Duodenal mucosa (tissue), 2 donors: ENCODE measurements around the gene HS3ST5.

ENCODE experiments used
- H3K27ac ChIP-seq: one replicate; pipeline ENCODE4 v1.7.0; 2013; ENCODE audit warnings: low read depth, low read length
- H3K27me3 ChIP-seq, 2 donors: one replicate each; pipeline ENCODE4 v1.7.0; 2013; ENCODE audit warnings: low read length in 2 of 2, control low read depth in 1 of 2; ENCODE audit not compliant: insufficient read depth in 2 of 2, control insufficient read depth in 1 of 2
- H3K36me3 ChIP-seq, 2 donors: one replicate each; pipeline ENCODE4 v1.7.0; 2013; ENCODE audit warnings: low read length in 2 of 2, control low read depth in 1 of 2; ENCODE audit not compliant: insufficient read depth in 2 of 2, control insufficient read depth in 1 of 2
- H3K4me1 ChIP-seq, 2 donors: one replicate each; pipeline ENCODE4 v1.7.0; 2013; ENCODE audit warnings: low read length in 2 of 2, control low read depth in 1 of 2; ENCODE audit not compliant: insufficient read depth in 2 of 2, control insufficient read depth in 1 of 2
- H3K4me3 ChIP-seq, 2 donors: one replicate each; pipeline ENCODE4 v1.7.0; 2013; ENCODE audit warnings: low read length in 2 of 2, low read depth in 1 of 2
- H3K9ac ChIP-seq, 2 donors: one replicate each; pipeline ENCODE4 v1.7.0; 2013; ENCODE audit warnings: low read length in 2 of 2, low read depth in 1 of 2
- H3K9me3 ChIP-seq, 2 donors: one replicate each; pipeline ENCODE4 v1.7.0; 2013; ENCODE audit warnings: low read length in 2 of 2, control low read depth in 1 of 2; ENCODE audit not compliant: control insufficient read depth in 1 of 2

HS3ST5 gene

DNA sequence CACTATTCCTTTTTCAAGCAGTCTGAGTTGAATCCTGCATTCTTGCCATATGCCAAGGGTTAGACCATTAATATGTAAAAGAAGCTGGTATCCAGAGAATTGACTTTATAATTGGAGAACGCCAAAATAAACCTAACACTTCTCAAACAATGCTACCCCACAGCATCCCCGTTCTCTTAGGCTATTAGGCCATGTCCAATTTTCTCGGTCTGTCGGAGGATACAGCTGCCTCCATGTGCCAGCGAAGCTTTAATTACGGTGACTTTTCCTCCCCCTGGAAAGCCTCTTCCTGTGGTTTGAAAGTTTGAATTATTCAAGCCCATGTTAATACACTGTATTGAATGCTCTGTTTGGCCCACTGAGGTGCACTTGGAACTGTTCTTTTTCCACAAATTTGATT lies 60.5 kb downstream of the HS3ST5 start:
- Histone ChIP-seq H3K27ac (no peak overlapping the region), H3K9ac (no peak overlapping the region), H3K36me3 (no peaks in the 10 kb centered on the region), H3K9me3 (no peaks in the 10 kb centered on the region), H3K27me3 (no peaks in the 10 kb centered on the region), H3K4me3 (no peak overlapping the region), H3K4me1 (no peaks in the 10 kb centered on the region)

DNA sequence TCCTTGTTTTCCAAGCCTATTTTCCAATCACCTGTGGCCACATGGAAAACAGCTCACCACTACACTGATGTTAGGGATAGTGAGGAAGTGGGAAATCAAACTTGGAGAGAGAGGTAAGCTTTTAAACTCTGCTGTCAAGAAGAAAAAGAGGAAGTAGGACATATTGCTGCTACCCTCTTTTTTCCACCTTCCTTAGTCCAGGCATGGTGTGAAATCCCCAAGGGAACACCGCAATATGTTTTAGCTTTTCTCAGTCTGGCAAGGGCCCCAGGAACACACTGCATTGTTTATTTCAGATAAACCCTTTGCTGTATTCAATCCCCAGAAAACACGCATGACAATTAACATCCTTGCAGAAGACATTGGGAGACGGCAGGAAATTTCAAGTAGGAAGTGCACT lies 61.3 kb downstream of the HS3ST5 start:
- Histone ChIP-seq H3K36me3 (no peaks in the 10 kb centered on the region), H3K27ac (no peak overlapping the region), H3K4me1 (no peaks in the 10 kb centered on the region), H3K9me3 (no peaks in the 10 kb centered on the region), H3K4me3 (no peak overlapping the region), H3K9ac (no peak overlapping the region), H3K27me3 (no peaks in the 10 kb centered on the region)

DNA sequence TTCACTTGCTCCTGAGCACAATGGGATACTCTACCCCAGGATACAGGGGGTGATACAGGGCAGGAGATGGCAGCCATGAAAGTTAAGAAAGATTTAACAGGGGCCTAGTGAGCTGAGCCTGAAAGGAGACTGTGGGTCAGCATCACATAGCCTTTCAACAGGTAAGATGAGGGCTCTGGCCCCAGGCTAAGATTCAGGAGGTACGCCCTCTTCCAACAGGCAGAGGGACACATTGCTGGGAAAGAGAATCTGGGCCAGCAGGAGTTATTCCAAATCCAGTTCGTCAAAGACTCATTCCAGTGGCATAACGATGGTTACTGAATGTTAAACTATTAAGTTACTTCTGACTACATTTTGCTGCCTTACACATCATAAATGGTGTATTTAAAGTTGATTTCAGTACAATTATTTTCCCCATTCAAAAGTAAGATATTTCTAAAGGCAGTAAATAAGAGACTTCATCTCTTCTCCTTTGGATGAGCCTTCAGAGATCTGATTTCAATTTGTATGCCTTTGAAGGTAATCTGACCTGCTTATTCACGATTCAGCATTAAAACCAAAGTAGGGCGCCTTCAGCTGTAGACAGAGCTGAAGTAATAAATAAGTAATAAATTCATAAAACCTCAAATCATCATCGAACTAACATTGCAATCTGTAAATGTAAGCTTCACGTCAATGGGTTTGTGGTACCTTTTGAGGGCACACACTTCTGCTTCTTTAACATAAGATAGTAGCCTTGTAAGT lies 62.4 kb downstream of the HS3ST5 start:
- H3K27me3 ChIP-seq, result no peaks in the 10 kb centered on the region
- no peaks in the 10 kb centered on the region for H3K36me3 ChIP-seq
- H3K9me3 ChIP-seq, result no peaks in the 10 kb centered on the region
- H3K4me1 ChIP-seq, result no peaks in the 10 kb centered on the region
- H3K4me3 ChIP-seq, result no peak overlapping the region
- H3K9ac ChIP-seq, result no peak overlapping the region
- no peak overlapping the region for H3K27ac ChIP-seq

DNA sequence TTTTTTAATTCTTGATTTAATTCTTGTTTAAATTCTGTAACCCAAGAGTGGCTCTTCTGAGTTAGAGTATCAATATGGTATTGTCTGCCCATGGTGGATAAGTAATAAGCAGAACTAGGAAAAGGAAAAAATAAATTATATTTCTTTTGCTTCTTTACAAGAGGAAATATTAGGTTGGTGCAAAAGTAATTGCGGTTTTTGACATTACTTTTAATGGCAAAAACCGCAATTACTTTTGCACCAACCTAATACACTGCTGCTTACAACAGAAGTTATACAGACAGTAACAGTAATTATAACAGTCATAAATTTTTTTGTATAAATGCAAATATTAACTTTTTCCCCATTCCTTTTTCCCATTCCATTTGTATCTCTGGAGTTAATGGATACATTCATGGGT lies 65.6 kb downstream of the HS3ST5 start:
- Histone ChIP-seq H3K36me3 (no peaks in the 10 kb centered on the region), H3K4me3 (no peak overlapping the region), H3K9me3 (no peaks in the 10 kb centered on the region), H3K27me3 (no peaks in the 10 kb centered on the region), H3K9ac (no peak overlapping the region), H3K27ac (no peak overlapping the region), H3K4me1 (no peaks in the 10 kb centered on the region)

DNA sequence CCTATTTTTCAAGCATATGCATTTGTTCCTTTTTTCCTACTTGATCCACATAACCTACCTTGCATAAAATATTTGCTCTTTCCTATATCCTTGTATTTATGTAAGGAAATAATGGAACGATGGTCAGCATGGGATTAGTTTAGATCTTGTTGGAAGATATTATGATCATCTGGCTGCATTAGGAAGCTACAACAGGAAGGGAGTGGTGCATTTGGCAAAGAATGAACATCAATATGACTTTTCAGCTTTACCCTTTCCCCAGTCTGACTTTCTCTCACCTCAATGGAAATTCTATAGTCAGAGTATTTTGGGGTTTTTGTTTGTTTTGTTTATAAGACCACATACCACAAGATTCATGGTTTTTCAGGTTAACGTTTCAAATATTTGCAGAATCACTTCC lies 66.0 kb downstream of the HS3ST5 start:
- Histone ChIP-seq H3K27ac (no peak overlapping the region), H3K27me3 (no peaks in the 10 kb centered on the region), H3K9me3 (no peaks in the 10 kb centered on the region), H3K4me1 (no peaks in the 10 kb centered on the region), H3K9ac (no peak overlapping the region), H3K4me3 (no peak overlapping the region), H3K36me3 (no peaks in the 10 kb centered on the region)

DNA sequence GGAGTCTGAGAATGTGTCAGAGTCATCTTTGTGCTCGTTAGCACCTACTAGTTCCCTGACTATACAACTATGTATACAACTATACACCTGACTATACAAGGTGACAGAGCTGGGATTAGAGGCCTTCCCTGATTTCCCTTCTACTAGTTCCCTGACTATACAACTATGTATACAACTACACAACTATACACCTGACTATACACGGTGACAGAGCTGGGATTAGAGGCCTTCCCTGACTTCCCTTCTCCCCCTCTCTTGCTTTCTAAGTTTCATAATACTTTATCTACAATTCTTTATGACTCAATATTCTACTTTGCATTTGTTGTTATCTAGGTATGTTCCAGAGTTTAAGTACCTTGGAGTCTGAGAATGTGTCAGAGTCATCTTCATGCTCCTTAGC lies 68.0 kb downstream of the HS3ST5 start:
- no peak overlapping the region for H3K27ac ChIP-seq
- H3K27me3 ChIP-seq, result no peaks in the 10 kb centered on the region
- no peak overlapping the region for H3K9ac ChIP-seq
- no peak overlapping the region for H3K4me3 ChIP-seq
- no peaks in the 10 kb centered on the region for H3K4me1 ChIP-seq
- H3K36me3 ChIP-seq, result no peaks in the 10 kb centered on the region
- H3K9me3 ChIP-seq, result no peaks in the 10 kb centered on the region

DNA sequence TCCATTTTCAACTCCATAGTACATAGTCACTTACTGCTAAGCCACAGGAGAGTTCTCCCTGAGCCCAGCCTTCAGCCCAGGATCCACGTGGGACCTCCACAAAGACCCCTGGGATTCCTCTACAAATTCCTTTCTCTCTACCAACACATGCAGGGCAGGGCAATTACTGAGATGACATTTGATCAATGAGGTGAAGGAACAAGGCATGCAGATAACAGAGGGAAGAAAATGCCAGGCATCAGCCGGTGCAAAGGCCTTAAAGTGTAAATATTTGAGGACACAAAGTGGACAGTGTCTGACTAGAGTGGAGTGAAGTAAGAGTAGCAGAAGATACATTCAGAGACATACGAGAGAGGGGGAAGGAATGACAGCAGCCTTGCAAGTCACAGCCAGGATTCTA lies 70.2 kb downstream of the HS3ST5 start:
- H3K4me3 ChIP-seq, result no peak overlapping the region
- no peaks in the 10 kb centered on the region for H3K27me3 ChIP-seq
- no peaks in the 10 kb centered on the region for H3K36me3 ChIP-seq
- H3K9me3 ChIP-seq, result no peaks in the 10 kb centered on the region
- H3K27ac ChIP-seq, result no peak overlapping the region
- no peak overlapping the region for H3K9ac ChIP-seq
- H3K4me1 ChIP-seq, result no peaks in the 10 kb centered on the region

DNA sequence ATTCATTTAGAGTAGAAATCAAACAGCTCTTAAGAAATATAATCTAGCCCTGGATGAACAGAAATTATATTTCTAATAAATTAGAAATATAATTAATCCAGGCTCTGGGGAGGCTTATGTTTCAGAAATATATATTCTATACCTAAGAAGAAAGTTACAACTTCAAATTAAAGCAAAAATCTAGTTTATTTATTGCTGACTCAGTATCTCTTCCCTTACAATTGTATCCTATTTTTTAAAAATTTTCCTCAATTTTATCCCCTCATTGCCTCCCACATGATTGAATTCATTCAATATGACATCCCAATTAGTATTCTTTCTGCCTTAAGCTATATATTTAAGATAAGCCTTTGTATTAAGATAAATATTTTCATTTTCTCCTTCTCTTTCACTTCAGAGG lies 71.4 kb downstream of the HS3ST5 start:
- H3K4me1 ChIP-seq, result no peaks in the 10 kb centered on the region
- no peaks in the 10 kb centered on the region for H3K27me3 ChIP-seq
- no peaks in the 10 kb centered on the region for H3K9me3 ChIP-seq
- H3K27ac ChIP-seq, result no peak overlapping the region
- no peak overlapping the region for H3K9ac ChIP-seq
- no peak overlapping the region for H3K4me3 ChIP-seq
- H3K36me3 ChIP-seq, result no peaks in the 10 kb centered on the region

DNA sequence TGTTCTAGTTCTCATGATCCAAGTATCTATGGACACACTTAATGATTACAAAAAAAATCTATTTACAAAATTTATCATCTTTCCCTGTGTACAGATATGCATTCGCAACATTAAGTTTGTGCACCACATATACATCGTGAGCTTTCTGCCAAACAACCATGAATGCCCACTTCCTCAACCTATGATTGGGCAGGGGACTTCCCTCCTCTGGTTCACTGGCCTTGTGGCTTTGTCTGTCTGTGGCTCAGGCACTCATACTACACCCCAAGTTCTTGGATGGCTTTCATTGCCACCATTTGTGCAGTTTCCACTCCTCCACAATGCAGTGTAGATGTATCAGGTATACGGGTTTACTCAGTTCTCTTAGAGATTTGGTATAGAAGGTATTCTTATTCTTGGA lies 74.9 kb downstream of the HS3ST5 start:
- Histone ChIP-seq H3K27me3 (no peaks in the 10 kb centered on the region), H3K4me1 (no peaks in the 10 kb centered on the region), H3K4me3 (no peak overlapping the region), H3K27ac (no peak overlapping the region), H3K9me3 (no peaks in the 10 kb centered on the region), H3K9ac (no peak overlapping the region), H3K36me3 (no peaks in the 10 kb centered on the region)

DNA sequence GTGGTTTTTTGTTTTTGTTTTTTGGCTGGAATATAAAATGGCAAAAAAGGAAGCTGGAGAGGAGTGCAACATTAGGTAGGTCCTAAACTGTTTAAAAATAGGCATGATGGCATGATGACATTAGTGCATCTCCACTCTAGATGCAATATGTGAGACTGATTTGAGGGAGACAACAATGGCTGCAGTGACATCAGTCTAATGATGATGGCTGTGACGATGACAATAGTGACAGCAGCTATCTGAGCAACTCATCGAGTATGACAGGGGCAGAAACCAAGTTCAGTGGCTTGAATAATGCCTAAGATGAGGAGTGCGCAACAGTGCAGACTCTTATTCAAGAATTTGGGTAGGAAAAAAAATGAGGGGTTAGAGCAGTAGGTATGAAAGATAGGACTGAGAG lies 82.0 kb downstream of the HS3ST5 start:
- Histone ChIP-seq H3K4me1 (no peaks in the 10 kb centered on the region), H3K36me3 (no peaks in the 10 kb centered on the region), H3K27ac (no peak overlapping the region), H3K4me3 (no peak overlapping the region), H3K9ac (no peak overlapping the region), H3K9me3 (no peaks in the 10 kb centered on the region), H3K27me3 (no peaks in the 10 kb centered on the region)

DNA sequence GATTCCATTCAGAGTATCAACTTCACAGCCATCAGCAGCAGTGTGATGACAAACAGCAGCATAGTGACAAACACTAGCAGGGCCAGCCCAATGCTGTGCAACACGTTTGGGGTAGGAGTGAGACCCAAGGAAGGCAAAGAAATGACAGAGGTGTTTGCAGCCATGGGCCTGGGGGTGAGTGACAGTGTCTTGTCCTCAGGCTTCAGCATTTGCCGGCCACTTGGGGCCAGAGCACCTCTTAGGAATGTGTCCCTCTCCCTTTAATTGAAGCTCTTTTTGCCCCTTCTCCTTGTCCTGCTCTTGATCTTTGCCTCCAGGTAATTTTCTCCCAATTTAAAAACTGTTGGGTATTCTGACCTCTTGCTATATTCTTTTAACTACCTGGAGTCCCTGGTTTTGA lies 84.4 kb downstream of the HS3ST5 start:
- Histone ChIP-seq H3K4me1 (no peaks in the 10 kb centered on the region), H3K27me3 (no peaks in the 10 kb centered on the region), H3K9ac (no peak overlapping the region), H3K27ac (no peak overlapping the region), H3K9me3 (no peaks in the 10 kb centered on the region), H3K36me3 (no peaks in the 10 kb centered on the region), H3K4me3 (no peak overlapping the region)
